GM12878 (cell line): ENCODE measurements around the gene CEBPB. TPM values are rescaled to one million over a fixed set of nuclear protein-coding genes. Genes with fewer than 3 reads are reported as not detected.

ENCODE experiments used
- ATAC-seq: fragments of 200-7000 bp; cut with Tn5 transposase; 3 replicates; pipeline ENCODE4 v1.9.1; 2020; ENCODE audit warnings: mild to moderate bottlenecking, moderate library complexity
- BruUV-seq: library from RNA; stranded (reverse); fragments of 400-500 nt; replicated peaks from 2 replicates; lab custom pipeline; 2021; lab: Mats Ljungman, UMichigan
- CTCF ChIA-PET: fragments of 300-600 bp; sonication (Branson Sonifier 250); formaldehyde crosslinking; extraction: SDS; loops from one replicate; lab custom pipeline; 2021; ENCODE audit warnings: inconsistent platforms; lab: Yijun Ruan, JAX
- POLR2A ChIA-PET: fragments of 350-600 bp; formaldehyde crosslinking; extraction: SDS; loops from one replicate; lab custom pipeline; 2021; ENCODE audit warnings: inconsistent platforms; lab: Charles Lee
- RAD21 ChIA-PET: fragments of 300-600 bp; sonication (Branson Sonifier 250); formaldehyde crosslinking; loops from one replicate; lab custom pipeline; 2023; ENCODE audit warnings: antibody characterized with exemption; ENCODE audit not compliant: unreplicated experiment; lab: Charles Lee
- SMC1A ChIA-PET: fragments of 300-600 bp; sonication (Branson Sonifier 250); formaldehyde crosslinking; loops from one replicate; lab custom pipeline; 2023; ENCODE audit not compliant: unreplicated experiment, uncharacterized antibody; lab: Charles Lee
- DNase-seq: peaks from one replicate; pipeline ENCODE4 v3.0.0-alpha.2; 2011; ENCODE audit warnings: low read depth, low spot score
- FAIRE-seq: peaks from 3 replicates; lab custom pipeline; 2011; peaks lifted over from hg19 to GRCh38; lab: Jason Lieb, UNC
- H2AFZ ChIP-seq: 2 replicates; pipeline ENCODE4 v1.6.0; 2011; ENCODE audit warnings: low read depth, low read length, control low read depth; ENCODE audit not compliant: control insufficient read depth
- H3K27ac ChIP-seq: 2 replicates; pipeline ENCODE4 v1.5.1; 2011; ENCODE audit warnings: control low read depth; ENCODE audit not compliant: control insufficient read depth, insufficient read depth
- H3K27me3 ChIP-seq, 2 experiments: replicated peaks in 1 of 2; 2 replicates each; pipeline versions ENCODE4 v1.6.0 to v1.6.1; 2011; ENCODE audit warnings: low read length in 1 of 2; ENCODE audit not compliant: control insufficient read depth in 2 of 2, insufficient read depth in 2 of 2
- H3K36me3 ChIP-seq, 2 experiments: 2 replicates each; pipeline ENCODE4 v1.5.1; 2011; ENCODE audit warnings: low read length in 1 of 2; ENCODE audit not compliant: control insufficient read depth in 2 of 2, insufficient read depth in 2 of 2
- H3K4me1 ChIP-seq: 2 replicates; pipeline ENCODE4 v1.6.1; 2011; ENCODE audit warnings: mild to moderate bottlenecking, low read length, moderate library complexity, mixed read lengths; ENCODE audit not compliant: control insufficient read depth, insufficient read depth
- H3K4me2 ChIP-seq: 2 replicates; pipeline ENCODE4 v1.6.0; 2011; ENCODE audit warnings: control low read depth; ENCODE audit not compliant: control insufficient read depth, insufficient read depth
- H3K4me3 ChIP-seq: fragments of 200-600 bp; sonication (generic); 2 replicates; pipeline ENCODE4 v1.5.1; 2016
- H3K79me2 ChIP-seq: 2 replicates; pipeline ENCODE4 v1.6.0; 2011; ENCODE audit warnings: low read length; ENCODE audit not compliant: control insufficient read depth, insufficient read depth
- H3K9ac ChIP-seq: 2 replicates; pipeline ENCODE4 v1.8.0; 2011; ENCODE audit warnings: low read length, control low read depth, mixed read lengths; ENCODE audit not compliant: control insufficient read depth, insufficient read depth
- H3K9me3 ChIP-seq: replicated peaks from 3 replicates; pipeline ENCODE4 v1.5.1; 2011; ENCODE audit warnings: mild to moderate bottlenecking, low read length; ENCODE audit not compliant: control insufficient read depth, insufficient read depth
- H4K20me1 ChIP-seq: 2 replicates; pipeline ENCODE4 v1.6.0; 2011; ENCODE audit not compliant: control insufficient read depth, insufficient read depth
- ELK1 ChIP-seq: IDR thresholded peaks from 2 replicates; pipeline ENCODE4 v1.6.1; 2012; ENCODE audit warnings: low read depth, low read length, improper control_type of control experiment
- GABPA ChIP-seq: IDR thresholded peaks from 2 replicates; pipeline ENCODE4 v1.6.1; 2014; ENCODE audit warnings: antibody characterized with exemption, low read depth, mild to moderate bottlenecking, inconsistent platforms
- IRF5 ChIP-seq: fragments of 450-650 bp; IDR thresholded peaks from 2 replicates; pipeline ENCODE4 v1.6.1; 2017; ENCODE audit warnings: borderline replicate concordance
- MTA3 ChIP-seq: IDR thresholded peaks from 2 replicates; pipeline ENCODE4 v1.6.1; 2012; ENCODE audit warnings: low read length, inconsistent platforms, borderline replicate concordance
- PBX3 ChIP-seq: IDR thresholded peaks from 2 replicates; pipeline ENCODE4 v1.6.1; 2011; ENCODE audit warnings: mild to moderate bottlenecking, low read depth, low read length, moderate library complexity; ENCODE audit not compliant: insufficient replicate concordance
- POLR2A ChIP-seq: IDR thresholded peaks from 2 replicates; pipeline ENCODE4 v1.6.1; 2011; ENCODE audit warnings: low read depth, mild to moderate bottlenecking, low read length
- POLR2AphosphoS5 ChIP-seq: IDR thresholded peaks from 2 replicates; pipeline ENCODE4 v1.6.1; 2011; ENCODE audit warnings: mild to moderate bottlenecking, low read length, inconsistent platforms
- SMAD1 ChIP-seq: fragments of 450-650 bp; IDR thresholded peaks from 2 replicates; pipeline ENCODE4 v1.6.1; 2018; ENCODE audit warnings: mild to moderate bottlenecking, low read depth; ENCODE audit not compliant: partially characterized antibody
- SMC3 ChIP-seq: IDR thresholded peaks from 2 replicates; pipeline ENCODE4 v1.6.1; 2011; ENCODE audit warnings: low read length, improper control_type of control experiment, borderline replicate concordance
- WGBS: methylation state at CpG from one replicate; pipeline ENCODE4 v1.1.6; 2016; ENCODE audit warnings: low lambda C conversion rate; ENCODE audit not compliant: insufficient replicate concordance, insufficient coverage; ENCODE audit errors: missing lambda C conversion rate; 5-methylcytosine and 5-hydroxymethylcytosine counted together
- in situ Hi-C: fragments of 300-500 bp; cut with MboI; formaldehyde crosslinking; loops from 9 replicates; pipeline ENCODE4 v1.14.3; 2018; ENCODE audit warnings: mixed read lengths
- intact Hi-C: fragments of 100-400 bp; cut with micrococcal nuclease; formaldehyde crosslinking; loops from one replicate; pipeline ENCODE4 v1.14.2; 2022; ENCODE audit not compliant: unreplicated experiment
- polyA plus RNA-seq, 11 experiments: library from polyadenylated mRNA; depleted of rRNA in 4 of 11; unstranded in 6 of 11; stranded (reverse) in 5 of 11; fragments of >200 nt; fragmentation: Nextera tagmentation in 4 of 11; fragmentation: Illumina TruSeq in 1 of 11; extraction: Ambion mirVana in 4 of 11; extraction: Trizol in 1 of 11; gene quantifications; 1 replicate in 1 of 11; 2 replicates in 10 of 11; pipeline versions ENCODE4 v1.2.1 to v1.2.3, GENCODE V29; 2011 to 2016; ENCODE audit warnings: inconsistent platforms in 2 of 11, missing spikeins in 2 of 11, low read depth in 1 of 11
- total RNA-seq, 4 experiments: library from RNA; depleted of rRNA in 3 of 4; stranded (reverse); fragments of >200 nt in 3 of 4; fragmentation: Illumina TruSeq in 1 of 4; extraction: Trizol in 1 of 4; gene quantifications; 2 replicates each; pipeline versions ENCODE4 v1.2.1 to v1.2.3, GENCODE V29; 2013 to 2021
- TF ChIP-seq, protein P1 (sequence below): fragments of 450-650 bp; IDR thresholded peaks from 2 replicates; pipeline ENCODE4 v1.6.1; 2017; ENCODE audit warnings: antibody characterized with exemption, mild to moderate bottlenecking, moderate library complexity

The CEBPB gene
- total and polyA plus RNA-seq, 10 of the 15 experiments (the other 5 are each of a cell fraction or from before 2014, with no cell fraction given): 0.18 to 8.8 (median 1.6) TPM

GRCh38 chr20:50187403-50188051 is 3.1 kb upstream of the CEBPB start:
- RAD21 ChIA-PET: interaction anchor here (0.6 to 5.7 kb wide), 3 partner anchors 9 to 275 kb away, joined by 3 to 56 read pairs (median 3); no protein-coding TSS in a partner anchor
- no TSS peak for BruUV-seq
- Histone ChIP-seq H3K27me3 (no peaks in the 10 kb centered on the region), H2AFZ (no peak overlapping the region), H3K4me2 (no peak overlapping the region), H3K79me2 (peaks cover 3% of the 10 kb centered on the region), H3K27ac (no peak overlapping the region), H3K9me3 (no peaks in the 10 kb centered on the region), H3K4me1 (no peaks in the 10 kb centered on the region), H3K36me3 (no peaks in the 10 kb centered on the region), H3K4me3 (no peak overlapping the region), H4K20me1 (no peaks in the 10 kb centered on the region), H3K9ac (no peak overlapping the region)
- DNase-seq: no peak
- intact Hi-C loops (loop anchor here (2.0 to 10.0 kb wide), 2 partner anchors 393 to 547 kb away; partner anchors contain the start of gene PARD6B), in situ Hi-C loops (loop anchor here (5.0 kb wide), 2 partner anchors 275 to 385 kb away; no protein-coding TSS in a partner anchor)
- CTCF ChIA-PET: interaction anchor here (0.7 to 10.8 kb wide), 13 partner anchors 8 to 563 kb away, joined by 3 to 157 read pairs (median 4); no protein-coding TSS in a partner anchor
- POLR2A ChIA-PET: no interaction called here
- no peak for FAIRE-seq
- 65% methylated on average over 12 of the region's 12 CpGs for WGBS
- SMC1A ChIA-PET: interaction anchor here (6.7 kb wide), 1 partner anchor 276 kb away, joined by 60 read pairs; no protein-coding TSS in a partner anchor
- ATAC-seq: no peak
- TF ChIP-seq MTA3: no peak
- no peak for TF ChIP-seq POLR2AphosphoS5
- TF ChIP-seq POLR2A: no peak
- TF ChIP-seq ELK1: no peak
- TF ChIP-seq IRF5: no peak
- TF ChIP-seq GABPA: no peak
- no peak for TF ChIP-seq SMC3
- TF ChIP-seq, protein P1, sequence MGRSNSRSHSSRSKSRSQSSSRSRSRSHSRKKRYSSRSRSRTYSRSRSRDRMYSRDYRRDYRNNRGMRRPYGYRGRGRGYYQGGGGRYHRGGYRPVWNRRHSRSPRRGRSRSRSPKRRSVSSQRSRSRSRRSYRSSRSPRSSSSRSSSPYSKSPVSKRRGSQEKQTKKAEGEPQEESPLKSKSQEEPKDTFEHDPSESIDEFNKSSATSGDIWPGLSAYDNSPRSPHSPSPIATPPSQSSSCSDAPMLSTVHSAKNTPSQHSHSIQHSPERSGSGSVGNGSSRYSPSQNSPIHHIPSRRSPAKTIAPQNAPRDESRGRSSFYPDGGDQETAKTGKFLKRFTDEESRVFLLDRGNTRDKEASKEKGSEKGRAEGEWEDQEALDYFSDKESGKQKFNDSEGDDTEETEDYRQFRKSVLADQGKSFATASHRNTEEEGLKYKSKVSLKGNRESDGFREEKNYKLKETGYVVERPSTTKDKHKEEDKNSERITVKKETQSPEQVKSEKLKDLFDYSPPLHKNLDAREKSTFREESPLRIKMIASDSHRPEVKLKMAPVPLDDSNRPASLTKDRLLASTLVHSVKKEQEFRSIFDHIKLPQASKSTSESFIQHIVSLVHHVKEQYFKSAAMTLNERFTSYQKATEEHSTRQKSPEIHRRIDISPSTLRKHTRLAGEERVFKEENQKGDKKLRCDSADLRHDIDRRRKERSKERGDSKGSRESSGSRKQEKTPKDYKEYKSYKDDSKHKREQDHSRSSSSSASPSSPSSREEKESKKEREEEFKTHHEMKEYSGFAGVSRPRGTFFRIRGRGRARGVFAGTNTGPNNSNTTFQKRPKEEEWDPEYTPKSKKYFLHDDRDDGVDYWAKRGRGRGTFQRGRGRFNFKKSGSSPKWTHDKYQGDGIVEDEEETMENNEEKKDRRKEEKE: no peak
- no peak for TF ChIP-seq SMAD1
- TF ChIP-seq PBX3: no peak
